OCI-LY1 (cell line): ENCODE results near the gene KEL.

Experiments
- EZH2 ChIP-seq: fragments of 200-600 bp; sonication (generic), shearing (Covaris generic); IDR thresholded peaks from 2 replicates; pipeline ENCODE4 v1.8.0; 2017; ENCODE audit warnings: borderline replicate concordance, mixed run types, mild to moderate bottlenecking, antibody characterized with exemption, low read length, moderate library complexity, mixed read lengths
- TF ChIP-seq, protein P1 (sequence below): fragments of 200-600 bp; sonication (generic), shearing (Covaris generic); IDR thresholded peaks from 2 replicates; pipeline ENCODE4 v1.5.1; 2017; ENCODE audit warnings: mild to moderate bottlenecking, antibody characterized with exemption, low read length, moderate library complexity, mixed read lengths

DNA sequence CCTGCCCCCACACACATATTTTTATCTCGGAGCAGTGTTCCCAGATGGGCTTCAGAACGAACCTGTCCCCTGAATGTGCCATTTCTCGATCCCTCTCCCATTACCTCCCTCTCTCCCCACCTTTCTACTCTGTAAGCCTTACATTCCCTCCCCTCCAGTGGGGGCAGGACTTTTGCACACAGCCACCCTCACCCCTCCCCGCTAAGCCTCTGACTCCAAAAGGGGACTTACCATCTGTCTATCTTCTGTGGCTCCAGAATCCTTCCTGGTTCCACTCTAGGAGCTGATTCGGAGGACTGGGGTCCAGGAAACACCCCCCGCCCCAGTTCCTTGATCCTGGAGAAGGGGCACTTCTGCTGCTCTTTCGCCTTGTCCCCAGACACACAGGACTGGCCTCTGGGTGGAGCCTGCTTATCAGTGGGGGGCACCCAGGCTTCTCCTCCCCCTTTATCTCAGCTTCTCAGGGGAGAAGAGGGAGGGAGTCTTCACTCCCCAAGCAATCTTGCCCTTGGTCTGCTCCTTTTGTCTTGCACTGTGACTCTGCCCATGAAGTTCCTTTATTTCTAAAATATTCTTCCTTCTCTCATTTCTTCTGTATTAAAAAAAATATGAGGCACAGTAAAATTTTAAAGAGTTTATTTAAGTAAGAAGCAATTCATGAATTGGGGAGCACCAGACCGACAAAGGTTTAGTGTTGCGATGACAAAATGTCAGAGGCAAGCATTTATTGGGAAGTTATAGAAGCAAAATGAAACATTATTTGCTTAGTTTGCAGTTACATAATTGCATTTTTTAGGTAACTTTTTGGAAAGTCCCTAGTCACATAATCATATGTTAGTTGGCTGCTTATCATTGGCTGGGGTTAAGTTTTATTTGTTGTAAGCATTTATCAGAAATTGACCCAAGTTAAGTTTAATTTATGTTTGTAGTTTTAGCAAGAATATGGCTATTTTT is at the start of gene KEL:
- TF ChIP-seq, protein P1, sequence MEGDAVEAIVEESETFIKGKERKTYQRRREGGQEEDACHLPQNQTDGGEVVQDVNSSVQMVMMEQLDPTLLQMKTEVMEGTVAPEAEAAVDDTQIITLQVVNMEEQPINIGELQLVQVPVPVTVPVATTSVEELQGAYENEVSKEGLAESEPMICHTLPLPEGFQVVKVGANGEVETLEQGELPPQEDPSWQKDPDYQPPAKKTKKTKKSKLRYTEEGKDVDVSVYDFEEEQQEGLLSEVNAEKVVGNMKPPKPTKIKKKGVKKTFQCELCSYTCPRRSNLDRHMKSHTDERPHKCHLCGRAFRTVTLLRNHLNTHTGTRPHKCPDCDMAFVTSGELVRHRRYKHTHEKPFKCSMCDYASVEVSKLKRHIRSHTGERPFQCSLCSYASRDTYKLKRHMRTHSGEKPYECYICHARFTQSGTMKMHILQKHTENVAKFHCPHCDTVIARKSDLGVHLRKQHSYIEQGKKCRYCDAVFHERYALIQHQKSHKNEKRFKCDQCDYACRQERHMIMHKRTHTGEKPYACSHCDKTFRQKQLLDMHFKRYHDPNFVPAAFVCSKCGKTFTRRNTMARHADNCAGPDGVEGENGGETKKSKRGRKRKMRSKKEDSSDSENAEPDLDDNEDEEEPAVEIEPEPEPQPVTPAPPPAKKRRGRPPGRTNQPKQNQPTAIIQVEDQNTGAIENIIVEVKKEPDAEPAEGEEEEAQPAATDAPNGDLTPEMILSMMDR: no peak
- TF ChIP-seq EZH2: no peak
